HS-27A (cell line): ENCODE measurements around the gene STRIP1.

Source experiments
- DNase-seq: peaks from one replicate; pipeline ENCODE4 v3.0.0-alpha.2; 2012; ENCODE audit warnings: low read depth, missing footprints

STRIP1 gene, protein sequence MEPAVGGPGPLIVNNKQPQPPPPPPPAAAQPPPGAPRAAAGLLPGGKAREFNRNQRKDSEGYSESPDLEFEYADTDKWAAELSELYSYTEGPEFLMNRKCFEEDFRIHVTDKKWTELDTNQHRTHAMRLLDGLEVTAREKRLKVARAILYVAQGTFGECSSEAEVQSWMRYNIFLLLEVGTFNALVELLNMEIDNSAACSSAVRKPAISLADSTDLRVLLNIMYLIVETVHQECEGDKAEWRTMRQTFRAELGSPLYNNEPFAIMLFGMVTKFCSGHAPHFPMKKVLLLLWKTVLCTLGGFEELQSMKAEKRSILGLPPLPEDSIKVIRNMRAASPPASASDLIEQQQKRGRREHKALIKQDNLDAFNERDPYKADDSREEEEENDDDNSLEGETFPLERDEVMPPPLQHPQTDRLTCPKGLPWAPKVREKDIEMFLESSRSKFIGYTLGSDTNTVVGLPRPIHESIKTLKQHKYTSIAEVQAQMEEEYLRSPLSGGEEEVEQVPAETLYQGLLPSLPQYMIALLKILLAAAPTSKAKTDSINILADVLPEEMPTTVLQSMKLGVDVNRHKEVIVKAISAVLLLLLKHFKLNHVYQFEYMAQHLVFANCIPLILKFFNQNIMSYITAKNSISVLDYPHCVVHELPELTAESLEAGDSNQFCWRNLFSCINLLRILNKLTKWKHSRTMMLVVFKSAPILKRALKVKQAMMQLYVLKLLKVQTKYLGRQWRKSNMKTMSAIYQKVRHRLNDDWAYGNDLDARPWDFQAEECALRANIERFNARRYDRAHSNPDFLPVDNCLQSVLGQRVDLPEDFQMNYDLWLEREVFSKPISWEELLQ

DNA sequence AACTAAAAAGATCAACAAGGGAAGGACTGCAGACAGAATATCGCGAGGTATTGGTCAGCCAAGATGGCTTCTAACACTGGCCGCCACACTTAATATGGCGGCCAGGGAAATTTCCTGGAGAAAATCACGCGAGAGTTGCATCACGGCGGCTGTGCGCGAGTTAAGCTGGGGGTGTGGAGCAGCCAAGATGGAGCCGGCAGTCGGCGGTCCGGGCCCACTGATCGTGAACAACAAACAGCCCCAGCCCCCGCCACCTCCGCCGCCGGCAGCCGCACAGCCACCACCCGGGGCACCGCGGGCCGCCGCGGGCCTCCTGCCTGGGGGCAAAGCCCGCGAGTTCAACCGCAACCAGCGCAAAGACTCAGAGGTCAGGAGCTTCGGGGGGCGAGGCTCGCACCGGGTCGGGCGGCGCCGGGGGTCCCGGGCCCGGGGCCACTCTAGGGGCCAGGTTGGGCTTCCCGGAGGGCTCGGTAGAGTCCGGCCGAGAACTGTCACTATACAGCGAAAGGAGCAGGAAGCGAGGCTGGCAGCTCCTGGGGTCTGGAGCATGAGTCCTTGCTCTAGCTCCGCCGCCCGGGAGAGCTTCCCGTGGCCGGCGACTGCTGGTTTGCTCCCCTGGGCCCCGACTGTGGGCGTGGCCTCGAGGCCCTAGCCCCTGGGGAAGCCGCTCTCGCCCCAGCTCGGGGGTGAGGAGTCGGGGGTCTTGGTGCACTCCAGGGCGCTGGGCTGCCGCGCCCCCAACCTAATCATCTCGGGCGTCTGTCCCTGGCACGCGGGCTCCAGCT, at the start of gene STRIP1:
TSS of gene STRIP1 (plus strand) at position 174 of the 785 bp plus-strand sequence. CDS start at position 188, 14 bp downstream.
- peak; percentile 91 for DNase-seq

DNA sequence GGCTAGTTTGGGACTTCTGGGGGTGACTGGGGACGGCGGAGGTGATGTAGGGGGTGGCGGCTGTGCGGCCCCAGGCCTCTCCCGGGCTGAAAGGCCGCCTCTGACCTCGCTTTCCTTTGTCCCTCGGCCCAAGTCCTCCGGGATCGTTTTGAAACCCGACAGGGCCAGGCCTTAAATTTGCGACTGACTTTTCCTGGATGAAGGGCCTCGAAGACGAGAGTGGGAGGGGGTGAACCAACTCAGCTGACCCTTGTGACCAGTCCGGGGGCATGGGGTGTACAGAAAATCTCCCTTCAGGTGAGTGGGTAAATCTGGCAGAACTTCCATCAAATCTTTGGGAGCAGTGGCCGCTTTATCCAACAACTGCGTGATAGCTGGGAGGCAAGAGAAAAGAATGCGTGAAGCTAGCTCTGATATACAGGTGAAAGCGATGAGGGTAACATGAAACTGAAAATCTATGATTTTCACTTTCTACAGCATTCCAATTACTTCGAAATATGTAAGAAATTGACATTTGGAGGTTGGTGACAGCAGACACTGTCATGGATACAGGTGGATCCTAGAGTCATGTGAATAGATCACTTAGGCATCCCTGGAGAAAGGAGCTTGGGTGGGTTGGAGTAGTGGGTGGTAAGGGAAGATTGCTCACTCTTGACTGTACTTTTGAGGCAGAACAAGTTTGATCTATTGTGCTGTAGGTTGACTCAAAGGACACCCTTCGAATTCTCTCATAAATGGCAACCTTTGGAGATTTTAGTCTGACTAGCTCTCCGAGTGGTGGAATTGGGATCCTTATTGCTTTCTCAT, 49.0 kb upstream of the STRIP1 start:
- DNase-seq = no peak

DNA sequence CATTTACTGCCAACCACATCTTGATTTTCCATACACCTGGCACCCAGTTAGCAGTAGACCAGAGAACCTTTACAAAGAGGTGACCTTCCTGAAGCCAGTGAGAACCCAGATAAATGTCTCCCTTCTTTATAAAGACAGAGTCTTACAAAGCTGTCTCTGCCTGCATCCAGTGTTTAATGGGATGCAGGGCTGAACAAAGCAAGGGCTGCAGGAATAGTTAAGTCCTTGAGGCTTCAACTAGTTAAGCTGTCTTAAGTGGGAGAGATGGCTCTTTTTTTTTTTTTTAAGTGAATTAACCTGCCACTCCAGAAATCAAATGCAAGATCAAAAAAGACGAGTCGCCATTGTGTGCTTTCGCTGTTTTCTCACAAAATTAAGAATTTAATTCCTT, 48.4 kb upstream of the STRIP1 start:
- DNase-seq = no peak

DNA sequence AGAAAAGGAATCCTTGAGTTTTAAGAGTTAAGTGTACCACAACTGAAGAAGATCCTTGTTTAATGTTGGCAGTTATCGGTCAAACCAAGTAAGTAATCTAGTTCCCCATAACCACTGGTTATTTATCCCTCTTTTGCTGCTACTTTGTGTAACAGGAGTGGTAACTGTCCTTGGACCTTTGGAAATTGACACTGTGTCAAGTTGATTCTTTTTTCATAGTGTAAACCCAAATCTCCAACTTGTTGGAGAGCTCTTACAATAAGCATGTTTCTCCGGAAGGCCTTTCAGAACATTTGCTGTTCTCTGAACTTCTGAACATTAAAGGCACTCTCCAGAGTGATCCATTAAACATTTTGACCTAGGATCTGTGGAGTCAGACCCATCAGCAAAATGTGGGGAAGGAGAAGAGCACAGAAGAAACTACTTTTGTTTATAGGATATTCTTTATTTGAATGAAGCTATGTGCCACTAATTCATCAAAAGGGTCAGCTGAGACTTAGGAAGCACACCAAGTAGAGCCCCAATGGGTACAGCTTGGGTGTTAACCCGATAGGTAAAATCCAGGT, 46.0 kb upstream of the STRIP1 start:
- no peak for DNase-seq

DNA sequence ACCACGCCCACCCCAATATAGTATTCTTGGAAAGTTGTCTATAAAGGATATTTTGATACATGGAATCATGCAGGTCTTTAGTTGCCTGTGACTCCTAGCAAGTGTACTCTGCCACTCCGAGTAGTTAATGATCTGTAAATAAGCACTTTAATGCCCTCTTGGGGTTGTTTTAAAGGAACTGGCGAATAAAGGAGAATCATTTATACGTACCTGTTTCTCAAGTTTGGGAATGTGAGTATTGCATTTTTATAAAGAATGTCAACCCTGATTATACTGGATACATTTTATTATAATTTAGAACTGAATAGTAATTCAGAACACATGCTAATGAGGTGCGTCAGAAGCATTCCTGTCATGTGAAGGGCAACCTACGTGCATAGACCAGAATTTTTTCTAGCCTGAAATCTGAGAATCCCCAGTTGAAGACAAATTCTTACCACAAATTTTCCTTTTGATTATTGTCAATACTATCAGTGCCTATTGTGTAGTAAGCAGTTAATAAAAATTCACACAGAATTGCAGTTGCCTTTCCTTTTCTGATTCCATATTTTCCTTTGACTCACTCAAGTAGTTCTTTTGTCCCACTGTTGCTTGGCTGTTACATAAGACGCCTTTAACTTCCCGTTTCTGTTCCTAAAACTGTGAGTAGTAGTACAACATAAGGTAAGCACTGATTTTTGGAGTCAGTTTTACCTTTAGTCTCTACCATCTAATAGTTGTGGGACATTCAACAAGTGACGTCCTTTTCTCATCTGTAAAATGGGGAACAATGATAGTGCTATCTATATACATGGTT, 44.7 kb upstream of the STRIP1 start:
- DNase-seq = no peak

DNA sequence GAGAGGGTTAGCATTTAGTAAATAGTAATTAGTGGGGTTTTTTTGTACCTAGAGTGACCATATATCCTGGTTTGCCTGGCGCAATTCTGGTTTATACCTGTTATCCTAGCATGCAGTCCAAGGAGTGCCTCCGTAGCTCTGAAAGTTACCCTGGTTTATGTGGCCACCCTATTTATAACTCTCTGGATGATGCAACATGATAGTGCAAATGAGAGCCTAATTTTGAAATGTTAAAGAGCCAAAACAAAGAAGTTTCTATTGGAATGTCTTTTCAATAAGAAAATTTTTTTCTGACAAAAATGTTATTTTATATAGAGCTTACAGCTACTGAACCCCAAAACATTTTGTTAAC, 44.1 kb upstream of the STRIP1 start:
- DNase-seq = no peak

DNA sequence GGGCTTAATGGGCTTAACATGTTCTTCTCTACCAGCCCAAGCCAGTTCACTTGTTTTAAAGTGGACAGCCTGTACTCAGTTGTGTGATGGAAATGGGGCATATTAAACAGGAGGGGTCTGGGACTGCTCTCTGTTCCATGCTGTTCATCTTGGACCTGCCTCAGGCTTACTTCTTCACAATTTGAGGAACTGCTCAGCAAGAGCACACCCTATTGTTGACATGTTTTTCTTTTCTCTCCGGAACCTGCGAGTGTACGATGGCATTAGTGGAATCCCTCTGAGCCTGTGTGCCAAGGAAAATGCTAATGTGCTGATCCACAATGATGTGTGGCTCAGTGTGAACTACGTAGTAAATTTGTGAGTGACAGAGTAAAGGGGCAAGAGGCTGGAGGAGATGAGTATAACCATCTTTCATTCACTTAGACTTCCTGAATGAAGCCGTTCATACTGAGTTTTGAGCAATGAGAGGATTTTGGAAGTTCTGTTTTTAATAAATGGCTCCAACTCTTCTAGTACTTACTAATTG, 43.0 kb upstream of the STRIP1 start:
- no peak for DNase-seq

DNA sequence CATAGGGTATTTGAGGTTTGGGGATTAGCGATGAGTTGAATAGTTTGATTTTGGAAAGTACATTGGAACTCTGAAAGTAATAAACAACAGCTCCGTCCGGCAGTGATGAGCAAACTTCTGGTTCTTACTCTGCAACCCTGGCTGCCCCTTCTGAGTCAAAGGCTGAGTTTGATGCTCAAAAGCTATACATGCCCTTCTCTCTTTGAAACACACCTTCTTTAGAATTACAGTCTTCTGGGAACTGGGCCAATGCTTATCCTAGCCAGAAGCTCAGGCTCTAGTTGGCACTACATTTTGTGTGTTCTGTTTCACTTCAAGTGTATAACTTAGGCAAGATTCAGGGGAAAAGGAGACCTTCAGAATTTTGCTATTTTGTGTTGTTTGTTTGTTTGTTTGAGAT, 40.5 kb upstream of the STRIP1 start:
- no peak for DNase-seq

DNA sequence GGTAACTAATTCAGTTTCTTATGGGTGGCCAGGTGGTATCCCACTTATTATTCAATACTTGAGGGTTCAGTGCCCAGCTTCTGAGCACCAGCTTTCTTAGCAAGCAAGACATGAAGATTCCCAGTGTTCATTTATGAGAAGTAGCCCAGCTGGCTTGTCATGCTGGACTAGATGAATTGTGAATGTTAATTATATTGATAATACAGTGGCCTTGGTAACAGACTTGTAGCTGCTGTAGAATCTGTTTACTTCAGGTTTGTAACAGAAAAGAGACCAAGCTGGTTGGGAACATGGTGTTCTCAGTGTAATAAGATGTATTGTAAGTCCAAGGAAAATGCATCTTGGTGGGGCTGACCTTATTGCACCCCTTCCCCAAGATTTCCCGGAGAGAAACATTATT, 39.8 kb upstream of the STRIP1 start:
- DNase-seq = no peak

DNA sequence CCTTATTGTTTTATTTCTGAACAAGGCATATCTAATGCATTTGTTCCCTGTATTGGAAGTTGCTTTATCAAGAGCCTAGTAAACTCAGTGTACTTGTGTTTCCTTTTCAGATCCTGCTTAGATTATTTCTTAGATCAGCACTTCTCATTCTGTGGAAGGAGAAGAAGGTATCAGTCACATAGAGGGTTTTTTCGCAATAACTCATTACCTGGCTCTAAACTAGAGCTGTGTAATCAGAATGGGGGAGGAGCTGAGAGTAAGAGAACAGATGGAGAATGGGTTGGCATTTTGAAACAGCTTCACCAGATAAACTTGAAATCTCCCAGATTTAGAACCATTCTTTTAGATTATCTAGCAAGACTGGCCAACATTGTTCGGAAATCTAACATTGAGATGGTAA, 38.9 kb upstream of the STRIP1 start:
- DNase-seq = no peak

DNA sequence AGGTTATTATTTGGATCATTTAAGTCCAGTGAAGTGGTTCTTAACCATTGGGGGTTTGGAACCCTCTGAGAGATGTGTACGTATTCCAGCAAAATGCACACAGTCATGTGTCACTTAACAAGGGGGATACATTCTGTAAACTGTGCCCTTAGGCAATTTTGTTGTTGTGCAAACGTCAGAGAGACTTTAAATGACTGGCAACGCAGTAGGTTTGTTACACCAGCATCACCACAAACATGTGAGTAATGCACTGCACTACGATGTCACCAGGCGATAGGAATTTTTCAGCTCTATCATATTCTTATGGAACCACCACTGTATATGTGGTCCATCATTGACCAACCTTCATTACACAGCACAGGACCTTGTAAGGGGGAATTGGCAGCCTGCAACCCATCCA, 37.9 kb upstream of the STRIP1 start:
- no peak for DNase-seq

DNA sequence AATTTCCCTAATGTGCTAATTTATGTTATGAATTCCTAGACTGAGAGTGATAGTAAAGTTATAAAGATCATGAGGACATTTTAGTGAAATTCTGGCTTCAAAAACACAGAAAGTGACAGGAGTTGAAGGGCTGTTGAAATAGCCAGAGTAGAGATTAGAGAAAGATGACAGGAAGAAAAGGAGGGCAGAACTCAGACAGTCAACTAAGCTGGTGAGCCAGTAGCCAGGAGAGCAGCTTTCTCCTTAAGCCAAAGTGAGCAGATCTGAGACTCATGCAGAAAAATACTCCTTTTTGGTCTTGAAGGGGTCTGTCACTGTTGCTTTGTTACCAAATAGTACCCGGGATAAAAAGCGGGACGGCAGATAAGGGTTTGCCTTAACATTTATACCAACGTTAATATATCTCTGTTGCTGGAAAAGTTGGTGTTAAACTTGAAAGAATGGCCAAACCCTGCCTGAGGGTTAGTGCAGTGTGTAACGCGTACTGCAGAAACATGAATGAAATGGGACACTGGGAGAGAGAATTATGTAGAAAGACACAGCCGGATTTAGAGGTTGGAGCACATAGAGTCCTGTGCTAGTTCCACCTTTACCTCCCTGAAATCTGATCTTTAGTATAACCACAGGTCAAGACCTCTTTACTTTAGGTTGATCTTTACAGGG, 37.1 kb upstream of the STRIP1 start:
- DNase-seq = no peak

DNA sequence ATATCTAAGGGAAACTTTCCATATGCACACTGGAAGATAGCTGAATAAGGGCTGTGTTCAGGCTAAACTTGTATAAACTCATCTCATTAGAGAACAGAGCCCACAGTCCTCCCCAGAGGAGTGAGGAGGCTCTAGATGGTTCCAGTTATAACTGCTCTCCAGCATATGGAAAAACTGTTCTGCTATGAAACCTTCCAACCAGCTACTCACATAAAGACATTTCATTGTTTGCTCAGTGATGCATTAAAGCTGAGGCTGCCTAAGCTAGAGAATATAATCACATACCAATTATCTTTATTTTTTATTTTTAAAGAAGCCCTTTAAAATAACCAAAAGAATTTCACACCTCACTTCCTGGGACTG, 36.6 kb upstream of the STRIP1 start:
- DNase-seq = no peak

DNA sequence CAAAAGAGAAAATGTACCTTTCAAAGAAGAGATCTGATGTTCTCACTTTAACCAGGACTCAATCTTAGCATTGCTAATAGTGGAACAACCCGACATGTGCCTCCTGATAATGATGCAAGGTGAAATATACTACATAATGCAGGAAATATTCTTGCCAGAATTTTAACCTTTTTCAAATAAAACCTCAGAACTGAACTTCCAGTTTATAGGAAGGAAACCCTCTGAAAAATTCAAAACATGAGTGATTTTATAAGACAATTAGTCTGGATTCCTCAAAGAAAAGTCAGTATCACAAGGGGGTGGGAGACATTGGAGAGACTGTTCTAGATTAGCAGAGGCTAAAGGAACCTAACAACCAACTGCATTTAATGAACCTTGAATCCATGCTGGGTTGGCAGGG, 31.7 kb upstream of the STRIP1 start:
- DNase-seq = no peak

DNA sequence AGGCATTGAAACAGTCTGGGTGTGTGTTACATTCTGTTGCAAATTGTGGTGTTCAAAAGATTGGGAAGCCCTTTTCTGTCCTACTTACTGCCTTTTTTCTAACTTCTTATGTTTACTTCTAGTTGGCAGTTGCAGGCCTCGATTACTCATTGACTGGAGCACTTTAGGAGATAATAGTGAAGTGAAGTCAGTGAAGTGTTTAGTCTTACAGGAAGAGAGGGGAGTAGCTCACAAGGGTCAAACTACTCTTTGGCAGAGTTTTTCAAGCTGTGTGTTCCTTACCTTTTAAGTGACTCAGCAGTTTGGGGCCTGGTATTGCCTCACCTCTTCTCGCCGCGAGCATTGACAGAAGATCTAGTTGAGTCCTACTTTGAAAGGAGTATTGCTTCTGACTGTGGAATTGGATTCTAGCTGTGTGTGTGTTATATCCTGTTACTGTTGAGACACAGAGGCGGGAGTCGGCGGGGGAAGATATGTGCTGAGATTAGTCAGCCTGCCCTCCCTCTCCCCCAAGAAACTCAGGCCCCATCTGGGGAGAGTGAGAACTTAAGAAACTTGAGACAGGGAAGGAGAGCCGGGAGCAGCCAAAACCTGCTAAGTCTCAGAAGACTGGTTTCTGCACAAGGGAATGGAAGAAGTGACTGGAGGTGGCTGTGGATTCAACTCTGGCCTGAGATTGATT, 30.5 kb upstream of the STRIP1 start:
- peak; percentile 90 for DNase-seq

DNA sequence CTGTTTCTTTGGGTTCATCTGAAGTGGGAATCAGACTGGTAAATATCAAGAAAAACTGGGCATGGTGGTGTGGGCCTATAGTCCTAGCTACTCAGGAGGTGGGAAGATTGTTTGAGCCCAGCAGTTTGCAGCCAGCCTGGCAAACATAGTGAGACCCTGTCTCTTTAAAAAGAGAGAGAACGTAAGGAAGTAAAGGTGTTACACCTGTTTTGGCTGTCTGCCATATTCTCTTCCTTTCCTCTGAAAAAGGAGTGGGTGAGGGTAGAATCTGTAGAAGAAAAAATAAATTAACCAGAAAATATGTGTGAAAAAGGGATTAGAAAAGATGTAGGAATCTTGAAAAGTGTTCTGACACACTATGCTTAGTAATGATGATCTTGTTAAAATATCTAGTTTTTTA, 29.8 kb upstream of the STRIP1 start:
- DNase-seq = no peak

DNA sequence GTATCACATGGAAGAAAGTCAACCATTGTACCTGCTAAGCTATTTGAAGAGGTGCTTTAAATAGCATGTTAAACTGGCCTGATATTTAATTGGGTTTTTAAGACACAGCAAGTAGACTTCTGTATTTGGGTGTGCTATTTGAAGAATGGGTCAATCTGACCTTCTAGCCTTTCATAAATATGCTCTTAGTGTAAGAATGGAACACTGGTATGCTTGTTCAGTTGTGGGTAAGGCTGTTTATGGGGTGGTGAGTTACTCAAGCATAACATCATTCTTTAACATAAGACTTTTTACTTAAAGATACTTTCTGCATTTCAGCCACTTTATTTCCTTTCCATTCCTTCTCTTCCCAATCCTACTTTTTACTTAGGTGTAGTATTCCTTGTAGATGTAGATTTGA, 28.5 kb upstream of the STRIP1 start:
- no peak for DNase-seq

DNA sequence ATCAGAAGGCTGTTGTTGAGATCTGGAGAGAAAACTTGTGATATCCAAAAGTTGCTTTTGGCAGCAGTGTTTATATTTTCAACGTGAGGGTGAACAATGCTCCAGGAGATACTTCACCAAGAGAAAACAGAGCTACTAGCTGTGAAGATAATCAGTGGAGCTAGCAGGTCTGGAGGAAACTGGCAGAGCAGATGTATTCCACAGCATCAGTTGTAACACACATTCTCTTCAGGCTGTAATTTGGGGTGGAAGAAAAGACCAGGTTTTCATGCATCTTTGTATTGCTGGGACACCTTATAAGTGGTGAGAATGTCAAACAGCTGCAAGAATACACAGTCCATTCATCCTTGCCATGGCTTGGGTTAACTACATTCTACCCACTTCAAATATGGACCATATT, 27.9 kb upstream of the STRIP1 start:
- DNase-seq = no peak
